Activated B cell treated with CpG ODN at 0.5 μM for 24 hours (primary cell): Measurements from ENCODE around the gene AEBP2. TPM values are rescaled to one million over a fixed set of nuclear protein-coding genes. Genes with fewer than 3 reads are reported as not detected.

Experiments used
- ATAC-seq: fragments of 200-7000 bp; cut with Tn5 transposase; one replicate; pipeline ENCODE4 v1.10.0; 2021; ENCODE audit warnings: low read depth, mild to moderate bottlenecking, moderate library complexity
- CTCF ChIA-PET: fragments of 350-600 bp; sonication (Branson Sonifier 250); formaldehyde crosslinking; loops from one replicate; lab custom pipeline; 2021; ENCODE audit warnings: antibody characterized with exemption; lab: Charles Lee
- POLR2A ChIA-PET: fragments of 350-600 bp; sonication (Branson Sonifier 250); formaldehyde crosslinking; loops from one replicate; lab custom pipeline; 2021; ENCODE audit warnings: antibody characterized with exemption; lab: Charles Lee
- DNase-seq: peaks from one replicate; pipeline ENCODE4 v3.0.0; 2022
- H3K27ac Mint-ChIP-seq: one replicate; pipeline ENCODE4 v1.8.0; 2020; ENCODE audit warnings: mixed read lengths
- H3K27me3 Mint-ChIP-seq: one replicate; pipeline ENCODE4 v1.8.0; 2021; ENCODE audit warnings: mixed read lengths
- H3K36me3 Mint-ChIP-seq: one replicate; pipeline ENCODE4 v1.8.0; 2021; ENCODE audit warnings: low read depth, mixed read lengths
- H3K4me1 Mint-ChIP-seq: one replicate; pipeline ENCODE4 v1.8.0; 2021; ENCODE audit warnings: mixed read lengths
- H3K4me3 Mint-ChIP-seq: one replicate; pipeline ENCODE4 v1.8.0; 2020; ENCODE audit warnings: mild to moderate bottlenecking, mixed read lengths
- H3K9me3 Mint-ChIP-seq: one replicate; pipeline ENCODE4 v1.8.0; 2020; ENCODE audit warnings: mixed read lengths
- intact Hi-C: fragments of 100-400 bp; cut with micrococcal nuclease; formaldehyde crosslinking; loops from one replicate; pipeline ENCODE4 v1.15.1; 2024
- total RNA-seq: library from RNA; stranded (reverse); gene quantifications from 2 replicates; pipeline ENCODE4 v1.2.3, GENCODE V29; 2022
- TF ChIP-seq, protein P1 (sequence below): fragments of 200-600 bp; IDR thresholded peaks from one replicate; pipeline ENCODE4 v1.8.0; 2022; ENCODE audit warnings: antibody characterized with exemption, mild to moderate bottlenecking

AEBP2 gene
- total RNA-seq, 1 donor from 2014 or later: 51.0 TPM

DNA sequence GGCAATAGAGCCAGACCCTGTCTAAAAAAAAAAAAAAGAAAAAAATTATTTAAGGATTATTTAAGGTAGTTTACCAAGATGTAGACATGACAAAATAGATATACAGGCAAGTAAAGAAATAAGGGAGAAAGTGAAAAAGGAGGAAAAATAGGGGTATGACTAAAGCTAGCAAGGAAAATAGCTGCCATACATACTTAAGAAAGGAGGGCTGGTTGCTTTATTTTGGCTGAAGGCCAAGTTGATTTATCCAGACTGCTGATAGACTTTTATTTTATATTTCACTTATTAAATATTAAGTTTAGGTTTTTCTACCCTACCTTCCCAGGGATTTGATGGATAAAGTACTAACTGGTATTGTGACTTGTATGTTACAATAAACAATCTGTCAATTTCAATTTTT lies 8.3 kb upstream of the AEBP2 start:
- Mint-ChIP-seq H3K36me3 (no peaks in the 10 kb centered on the region), H3K4me1 (no peaks in the 10 kb centered on the region), H3K27ac (no peak overlapping the region), H3K9me3 (peaks cover 3% of the 10 kb centered on the region), H3K27me3 (no peaks in the 10 kb centered on the region), H3K4me3 (no peak overlapping the region)
- ATAC-seq: no peak
- TF ChIP-seq, protein P1, sequence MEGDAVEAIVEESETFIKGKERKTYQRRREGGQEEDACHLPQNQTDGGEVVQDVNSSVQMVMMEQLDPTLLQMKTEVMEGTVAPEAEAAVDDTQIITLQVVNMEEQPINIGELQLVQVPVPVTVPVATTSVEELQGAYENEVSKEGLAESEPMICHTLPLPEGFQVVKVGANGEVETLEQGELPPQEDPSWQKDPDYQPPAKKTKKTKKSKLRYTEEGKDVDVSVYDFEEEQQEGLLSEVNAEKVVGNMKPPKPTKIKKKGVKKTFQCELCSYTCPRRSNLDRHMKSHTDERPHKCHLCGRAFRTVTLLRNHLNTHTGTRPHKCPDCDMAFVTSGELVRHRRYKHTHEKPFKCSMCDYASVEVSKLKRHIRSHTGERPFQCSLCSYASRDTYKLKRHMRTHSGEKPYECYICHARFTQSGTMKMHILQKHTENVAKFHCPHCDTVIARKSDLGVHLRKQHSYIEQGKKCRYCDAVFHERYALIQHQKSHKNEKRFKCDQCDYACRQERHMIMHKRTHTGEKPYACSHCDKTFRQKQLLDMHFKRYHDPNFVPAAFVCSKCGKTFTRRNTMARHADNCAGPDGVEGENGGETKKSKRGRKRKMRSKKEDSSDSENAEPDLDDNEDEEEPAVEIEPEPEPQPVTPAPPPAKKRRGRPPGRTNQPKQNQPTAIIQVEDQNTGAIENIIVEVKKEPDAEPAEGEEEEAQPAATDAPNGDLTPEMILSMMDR: no peak
- DNase-seq: no peak
- intact Hi-C loops: no loop called here
- POLR2A ChIA-PET: no interaction called here
- CTCF ChIA-PET: no interaction called here

DNA sequence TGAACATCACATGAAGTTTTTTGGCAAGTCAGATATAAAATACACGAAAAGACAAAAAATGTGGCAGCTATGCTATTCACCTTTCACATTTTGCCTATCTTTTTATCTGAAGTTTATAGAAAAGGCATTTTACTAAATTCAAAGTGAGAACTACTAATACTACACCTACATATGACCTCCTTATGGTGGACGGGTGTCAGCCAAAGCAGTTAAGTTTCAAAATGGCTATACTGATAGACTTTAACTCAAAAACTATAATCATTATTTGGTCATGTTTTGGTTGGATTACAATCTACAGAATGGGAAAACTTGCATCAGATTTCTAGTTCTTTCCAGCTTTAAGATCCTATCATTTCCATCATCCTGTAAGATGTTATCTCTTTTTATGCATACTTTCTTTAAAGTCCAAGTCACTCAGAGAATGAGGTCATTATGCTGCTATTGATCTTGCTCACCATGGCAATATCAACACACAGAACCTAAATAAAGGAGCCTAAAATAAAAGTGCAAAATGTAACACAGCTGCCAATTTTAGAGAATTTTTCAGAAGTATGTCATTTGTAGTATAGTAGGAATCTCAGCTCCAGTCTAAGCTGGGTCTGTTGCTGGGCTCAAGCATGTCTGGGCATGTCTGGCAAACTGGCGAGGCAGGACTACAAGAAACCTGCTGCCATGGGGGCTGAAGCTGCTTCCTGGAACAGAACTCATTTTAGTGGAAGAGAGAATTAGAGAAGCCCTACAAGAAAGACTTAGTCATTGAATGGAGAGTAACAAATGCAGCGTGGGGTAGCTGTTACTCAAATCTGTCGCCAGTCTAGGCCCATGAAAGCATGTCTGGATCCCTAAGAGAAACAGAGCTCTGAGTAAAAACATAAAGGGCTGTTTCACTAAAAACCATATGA lies 7.6 kb upstream of the AEBP2 start:
- no peak overlapping the region for H3K4me3 Mint-ChIP-seq
- CTCF ChIA-PET: no interaction called here
- H3K27me3 Mint-ChIP-seq: no peaks in the 10 kb centered on the region
- DNase-seq: no peak
- POLR2A ChIA-PET: no interaction called here
- H3K9me3 Mint-ChIP-seq: no peaks in the 10 kb centered on the region
- no peaks in the 10 kb centered on the region for H3K4me1 Mint-ChIP-seq
- no peak overlapping the region for H3K27ac Mint-ChIP-seq
- H3K36me3 Mint-ChIP-seq: no peaks in the 10 kb centered on the region
- intact Hi-C loops: no loop called here
- TF ChIP-seq, protein P1: no peak
- ATAC-seq: no peak

DNA sequence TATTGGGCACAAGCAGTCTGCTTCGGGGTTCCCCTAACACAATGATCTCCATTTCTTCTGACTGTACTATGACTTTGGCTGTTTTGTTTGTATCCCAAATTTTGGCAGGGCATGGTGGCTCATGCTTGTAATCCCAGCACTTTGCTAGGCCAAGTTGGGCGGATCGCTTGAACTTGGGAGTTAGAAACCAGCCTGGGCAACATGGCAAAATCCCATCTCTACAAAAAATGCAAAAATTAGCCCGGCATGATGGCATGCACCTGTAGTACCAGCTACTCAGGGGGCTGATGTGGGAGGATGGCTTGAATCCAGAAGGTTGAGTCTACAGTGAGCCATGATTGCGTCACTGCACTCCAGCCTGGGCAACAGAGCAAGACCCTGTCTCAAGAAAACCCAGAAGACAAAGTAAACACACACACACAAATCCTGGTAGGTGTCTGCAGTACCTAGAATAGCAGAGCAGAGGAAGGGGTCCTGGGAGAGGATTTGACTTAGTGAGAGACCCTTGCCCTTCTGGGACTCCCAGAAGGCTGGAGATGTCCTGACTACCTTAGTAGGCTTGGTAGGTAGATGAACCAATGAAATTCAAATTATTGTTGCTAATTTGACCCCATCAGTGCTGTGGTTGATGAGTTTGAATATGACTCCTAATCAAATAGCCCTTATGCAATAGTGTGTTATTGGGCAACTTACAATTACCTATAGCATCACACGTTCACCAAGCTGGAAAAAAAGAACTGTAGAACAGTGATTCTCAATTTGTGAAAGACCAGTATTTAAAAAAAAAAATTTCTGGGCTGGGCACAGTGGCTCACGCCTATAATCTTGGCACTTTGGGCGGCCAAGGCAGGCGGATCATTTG lies 6.8 kb upstream of the AEBP2 start:
- DNase-seq (no peak), ATAC-seq (no peak)
- no peak overlapping the region for H3K27ac Mint-ChIP-seq
- TF ChIP-seq, protein P1: no peak
- no peaks in the 10 kb centered on the region for H3K4me1 Mint-ChIP-seq
- H3K36me3 Mint-ChIP-seq: no peaks in the 10 kb centered on the region
- CTCF ChIA-PET: no interaction called here
- POLR2A ChIA-PET: no interaction called here
- H3K4me3 Mint-ChIP-seq: no peak overlapping the region
- no peaks in the 10 kb centered on the region for H3K27me3 Mint-ChIP-seq
- intact Hi-C loops: no loop called here
- no peaks in the 10 kb centered on the region for H3K9me3 Mint-ChIP-seq

DNA sequence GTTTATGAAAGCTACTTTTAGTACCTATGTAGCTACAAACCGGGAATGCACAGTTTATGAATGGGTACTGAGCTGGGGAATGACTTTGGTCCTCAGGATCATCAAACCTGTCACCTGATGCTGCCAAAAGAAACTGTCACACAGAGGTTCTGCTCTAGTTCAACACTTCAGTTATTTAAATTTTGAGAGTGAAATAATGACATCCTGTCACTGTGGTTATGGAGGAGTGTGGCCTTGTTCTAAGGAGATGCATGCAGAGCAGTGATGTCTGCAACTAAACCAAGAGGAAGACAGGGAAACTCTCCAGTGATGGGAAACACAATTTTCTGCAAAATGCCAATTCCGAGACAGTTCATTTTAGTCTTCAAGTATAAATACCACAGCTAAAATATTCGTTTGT lies 4.8 kb upstream of the AEBP2 start:
- Mint-ChIP-seq H3K36me3 (peaks cover 2% of the 10 kb centered on the region), H3K9me3 (no peaks in the 10 kb centered on the region), H3K4me1 (peaks cover 4% of the 10 kb centered on the region), H3K4me3 (no peak overlapping the region), H3K27ac (no peak overlapping the region), H3K27me3 (no peaks in the 10 kb centered on the region)
- ChIA-PET POLR2A (no interaction called here), CTCF (no interaction called here)
- TF ChIP-seq, protein P1: no peak
- DNase-seq (no peak), ATAC-seq (no peak)
- intact Hi-C loops: no loop called here

DNA sequence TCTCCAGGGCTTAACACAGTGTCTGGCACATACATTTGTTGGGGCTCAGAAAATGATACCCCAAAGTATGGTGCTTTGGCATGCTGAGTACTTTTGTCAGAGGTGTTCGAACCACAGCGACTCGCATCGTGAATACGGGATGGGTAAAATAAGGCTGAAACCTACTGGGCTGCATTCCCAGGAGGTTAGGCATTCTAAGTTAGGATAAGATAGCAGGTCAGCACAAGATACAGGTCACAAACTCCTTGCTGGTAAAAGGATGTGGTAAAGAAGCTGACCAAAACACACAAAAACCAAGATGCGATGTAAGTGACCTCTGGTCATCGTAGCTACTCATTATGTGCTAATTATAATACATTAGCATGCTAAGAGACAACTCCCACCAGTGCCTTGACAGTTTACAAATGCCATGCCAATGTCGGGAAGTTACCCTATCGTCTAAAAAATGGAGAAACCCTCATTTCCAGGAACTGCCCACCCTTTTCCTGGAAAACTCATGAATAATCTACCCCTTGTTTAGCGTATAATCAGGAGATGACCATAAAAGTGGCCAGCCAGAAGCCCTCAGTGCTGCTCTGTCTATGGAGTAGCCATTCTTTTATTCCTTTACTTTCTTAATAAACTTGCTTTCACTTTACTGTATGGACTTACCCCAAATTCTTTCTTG lies 3.3 kb upstream of the AEBP2 start:
- H3K4me3 Mint-ChIP-seq: no peak overlapping the region
- peaks cover 9% of the 10 kb centered on the region for H3K4me1 Mint-ChIP-seq
- DNase-seq (no peak), ATAC-seq (no peak)
- no peaks in the 10 kb centered on the region for H3K27me3 Mint-ChIP-seq
- TF ChIP-seq, protein P1: no peak
- H3K9me3 Mint-ChIP-seq: no peaks in the 10 kb centered on the region
- ChIA-PET POLR2A (no interaction called here), CTCF (no interaction called here)
- H3K36me3 Mint-ChIP-seq: peaks cover 11% of the 10 kb centered on the region
- intact Hi-C loops: no loop called here
- no peak overlapping the region for H3K27ac Mint-ChIP-seq
